Lower leg skin (tissue), 4 donors: ENCODE measurements around the gene PCBP2. TPM values are rescaled to one million over a fixed set of nuclear protein-coding genes. Genes with fewer than 3 reads are reported as not detected.

ENCODE experiments used
- DNase-seq, 2 donors: peaks; one replicate each; pipeline ENCODE4 v3.0.0-alpha.2; 2019; ENCODE audit warnings: low spot score in 2 of 2
- H3K4me3 ChIP-seq: fragments of 200-600 bp; sonication (generic); 2 replicates; pipeline ENCODE4 v1.5.1; 2017; ENCODE audit warnings: mild to moderate bottlenecking, low read depth; ENCODE audit not compliant: poor library complexity, severe bottlenecking
- POLR2A ChIP-seq, 2 donors: fragments of 450-650 bp; IDR thresholded peaks; one replicate each; pipeline ENCODE4 v1.6.1; 2016 to 2017; ENCODE audit warnings: antibody characterized with exemption in 2 of 2, mild to moderate bottlenecking in 1 of 2, moderate library complexity in 1 of 2
- WGBS, 2 donors: methylation state at CpG; one replicate each; pipeline ENCODE4 v1.1.5; 2018; 5-methylcytosine and 5-hydroxymethylcytosine counted together
- intact Hi-C: fragments of 100-400 bp; cut with DNase I; formaldehyde crosslinking; loops from one replicate; pipeline ENCODE4 v1.15.0; 2023; ENCODE audit warnings: low total_unique reads
- total RNA-seq, 4 donors: library from RNA; depleted of rRNA; stranded (reverse); fragments of >200 nt; gene quantifications; one replicate each; pipeline ENCODE4 v1.1.0, GENCODE V29; 2016
- TF ChIP-seq, protein P1 (sequence below), 3 donors: fragments of 450-650 bp; IDR thresholded peaks; one replicate each; pipeline ENCODE4 v1.5.1; 2016; ENCODE audit warnings: antibody characterized with exemption in 3 of 3, mild to moderate bottlenecking in 3 of 3, moderate library complexity in 2 of 3

PCBP2 gene
- total RNA-seq, 4 donors from 2014 or later: 343 to 507 (median 389) TPM

DNA sequence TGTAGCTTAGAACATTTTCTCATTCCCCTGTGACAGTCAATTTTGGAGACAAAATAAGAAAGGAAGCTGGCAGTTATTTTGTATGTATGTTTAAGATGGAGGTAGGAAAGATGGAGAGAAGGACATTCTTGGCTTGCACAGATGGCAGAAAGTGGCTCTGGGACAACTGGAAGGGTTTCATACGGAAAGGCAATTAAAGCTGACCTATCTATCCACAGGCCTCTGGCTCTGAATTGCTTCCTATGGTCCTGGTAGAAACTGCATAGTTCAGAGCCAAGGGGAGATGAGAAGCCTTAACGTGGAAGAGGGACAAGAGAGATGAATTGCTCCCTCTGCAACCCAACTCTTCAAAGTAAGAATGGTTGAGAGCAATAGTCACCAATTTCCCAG, 63.4 kb downstream of the PCBP2 start:
- intact Hi-C loops: loop anchor here (10.0 kb wide), 1 partner anchor 50 kb away; no protein-coding TSS in a partner anchor
- no peak for DNase-seq
- WGBS, 2 donors: 64 to 65% methylated on average over 2 of the region's 2 CpGs
- TF ChIP-seq, protein P1, sequence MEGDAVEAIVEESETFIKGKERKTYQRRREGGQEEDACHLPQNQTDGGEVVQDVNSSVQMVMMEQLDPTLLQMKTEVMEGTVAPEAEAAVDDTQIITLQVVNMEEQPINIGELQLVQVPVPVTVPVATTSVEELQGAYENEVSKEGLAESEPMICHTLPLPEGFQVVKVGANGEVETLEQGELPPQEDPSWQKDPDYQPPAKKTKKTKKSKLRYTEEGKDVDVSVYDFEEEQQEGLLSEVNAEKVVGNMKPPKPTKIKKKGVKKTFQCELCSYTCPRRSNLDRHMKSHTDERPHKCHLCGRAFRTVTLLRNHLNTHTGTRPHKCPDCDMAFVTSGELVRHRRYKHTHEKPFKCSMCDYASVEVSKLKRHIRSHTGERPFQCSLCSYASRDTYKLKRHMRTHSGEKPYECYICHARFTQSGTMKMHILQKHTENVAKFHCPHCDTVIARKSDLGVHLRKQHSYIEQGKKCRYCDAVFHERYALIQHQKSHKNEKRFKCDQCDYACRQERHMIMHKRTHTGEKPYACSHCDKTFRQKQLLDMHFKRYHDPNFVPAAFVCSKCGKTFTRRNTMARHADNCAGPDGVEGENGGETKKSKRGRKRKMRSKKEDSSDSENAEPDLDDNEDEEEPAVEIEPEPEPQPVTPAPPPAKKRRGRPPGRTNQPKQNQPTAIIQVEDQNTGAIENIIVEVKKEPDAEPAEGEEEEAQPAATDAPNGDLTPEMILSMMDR (IDR thresholded peaks at IDR 0.05): no peak
- H3K4me3 ChIP-seq: no peak overlapping the region

DNA sequence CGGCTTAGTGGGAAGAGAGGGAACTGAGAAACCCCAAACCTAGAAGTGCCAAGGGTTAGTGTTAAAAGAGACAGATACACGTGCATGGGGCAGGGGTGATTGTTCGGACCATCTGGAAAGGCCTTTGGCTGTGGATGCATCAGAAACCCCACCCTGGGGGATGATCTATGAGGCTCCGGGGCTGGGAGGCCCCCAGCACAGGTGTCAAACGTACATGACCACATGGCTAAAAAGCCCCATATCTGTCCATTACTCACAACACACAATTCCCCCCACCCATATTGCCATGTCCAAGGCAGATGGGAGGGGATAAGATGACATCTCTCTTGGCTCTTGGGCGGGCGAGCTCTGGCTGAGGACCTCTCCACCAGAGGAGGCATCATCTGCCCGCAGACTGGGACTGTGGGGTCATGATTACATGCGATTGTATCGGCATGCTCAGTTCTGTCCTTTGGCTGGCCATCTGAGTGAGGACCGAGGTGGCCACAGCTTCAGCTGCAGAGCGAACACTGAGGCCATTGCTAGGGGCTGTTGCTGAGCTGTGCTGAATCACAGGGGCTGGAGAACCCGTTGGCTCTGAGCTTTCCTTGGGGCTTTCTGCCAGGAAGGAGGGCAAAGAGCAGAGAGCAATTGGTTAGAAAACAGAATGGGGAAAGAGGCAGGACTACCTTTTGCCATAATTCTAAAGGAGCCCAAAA, 65.0 kb downstream of the PCBP2 start:
- peak in 1 of 2 donors; percentile 70 for DNase-seq
- intact Hi-C loops: loop anchor here (10.0 kb wide), 1 partner anchor 52 kb away; no protein-coding TSS in a partner anchor
- H3K4me3 ChIP-seq: no peak overlapping the region
- WGBS, 2 donors: 86 to 90% methylated on average over 13 of the region's 13 CpGs
- TF ChIP-seq, protein P1 (IDR thresholded peaks at IDR 0.05): no peak
- no peak for TF ChIP-seq POLR2A (IDR thresholded peaks at IDR 0.05)

DNA sequence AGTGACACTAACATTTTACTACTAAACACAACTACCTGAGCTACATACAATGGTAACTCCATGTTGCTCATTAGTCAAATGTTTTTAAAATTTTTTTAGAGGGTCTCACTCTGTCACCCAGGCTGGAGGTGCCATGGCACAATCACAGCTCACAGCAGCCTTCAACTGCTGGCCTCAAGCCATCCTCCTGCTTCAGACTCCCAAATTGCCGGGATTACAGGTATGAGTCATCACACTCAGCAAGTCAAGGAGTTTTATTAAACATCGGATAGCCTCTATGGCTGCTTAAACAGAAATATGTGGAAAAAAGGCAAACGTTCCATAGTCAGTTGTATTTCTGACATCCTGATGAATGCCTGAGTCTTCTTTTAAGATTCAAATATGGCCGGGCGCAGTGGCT, 66.5 kb downstream of the PCBP2 start:
- 74 to 81% methylated on average over 5 of the region's 5 CpGs for WGBS, 2 donors

DNA sequence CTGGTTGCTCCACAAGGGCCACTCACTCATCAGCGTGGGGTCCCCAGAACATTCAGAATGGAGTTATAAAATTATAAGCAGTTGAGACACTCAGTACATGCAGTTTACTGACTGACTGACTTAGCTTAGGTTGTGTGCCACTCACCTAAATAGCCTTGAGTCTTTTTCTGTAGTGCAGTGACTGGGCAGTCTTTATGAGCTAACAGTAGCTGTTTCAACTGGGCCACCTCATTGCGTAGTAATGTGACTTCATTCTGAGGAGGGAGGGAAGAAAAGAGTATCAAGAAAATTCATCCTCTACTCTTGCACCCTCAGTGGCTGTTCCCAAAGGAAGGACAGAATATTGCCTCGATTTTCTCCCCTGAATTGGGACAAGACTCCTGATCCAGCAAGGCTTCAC, 71.2 kb downstream of the PCBP2 start:
- no peak overlapping the region for H3K4me3 ChIP-seq
- intact Hi-C loops: no loop called here
- TF ChIP-seq, protein P1 (IDR thresholded peaks at IDR 0.05): no peak
- no peak for TF ChIP-seq POLR2A (IDR thresholded peaks at IDR 0.05)
- 95 to 96% methylated on average over 3 of the region's 3 CpGs for WGBS, 2 donors
- DNase-seq: no peak

More for the DNA sequence above, 66.5 kb downstream of the PCBP2 start:
- DNase-seq: no peak
- intact Hi-C loops: loop anchor here (10.0 kb wide), 1 partner anchor 54 kb away; no protein-coding TSS in a partner anchor
- no peak for TF ChIP-seq POLR2A (IDR thresholded peaks at IDR 0.05)
- TF ChIP-seq, protein P1 (IDR thresholded peaks at IDR 0.05): no peak
- H3K4me3 ChIP-seq: no peak overlapping the region

DNA sequence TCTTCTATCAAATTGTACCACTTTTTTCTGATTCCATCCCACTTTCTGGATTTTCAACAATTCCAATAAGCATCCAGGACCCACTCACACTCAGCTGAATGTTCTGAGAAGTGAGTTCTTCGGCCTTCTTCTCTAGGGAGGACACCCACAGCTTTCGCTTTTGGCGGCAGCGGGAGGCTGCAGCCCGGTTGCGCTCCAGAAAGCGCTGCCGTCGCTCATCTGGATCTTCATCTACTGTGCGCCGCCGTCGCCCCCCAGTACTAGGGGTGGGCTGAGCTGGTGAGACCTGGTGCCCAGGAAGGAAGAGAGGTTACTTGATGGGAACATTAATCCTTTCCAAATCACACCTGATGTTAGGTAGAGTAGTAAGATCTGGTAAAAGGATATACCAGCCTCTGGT, 72.6 kb downstream of the PCBP2 start:
- DNase-seq: no peak
- intact Hi-C loops: no loop called here
- TF ChIP-seq POLR2A (IDR thresholded peaks at IDR 0.05): no peak
- TF ChIP-seq, protein P1 (IDR thresholded peaks at IDR 0.05): no peak
- WGBS, 2 donors: 96% methylated on average over 13 of the region's 13 CpGs
- no peak overlapping the region for H3K4me3 ChIP-seq

DNA sequence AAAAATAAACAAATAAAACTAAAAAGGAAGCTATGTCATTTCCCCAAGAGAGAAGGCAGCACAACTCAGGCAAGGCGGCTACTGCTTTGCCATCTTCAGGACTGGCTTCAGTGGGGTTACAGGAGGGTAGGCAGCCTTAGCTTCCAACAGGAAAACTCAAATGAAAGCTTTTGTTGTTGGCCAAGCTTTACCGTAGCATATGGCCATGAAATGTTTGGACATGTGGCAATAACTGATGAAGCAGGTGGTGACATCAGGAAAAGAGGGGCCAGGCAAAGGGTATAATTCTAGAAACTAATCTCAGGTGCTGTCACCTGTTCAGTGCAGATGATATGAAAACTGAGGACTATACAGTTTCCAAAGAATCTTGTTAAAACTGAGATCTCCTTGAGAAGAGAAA, 78.2 kb downstream of the PCBP2 start:
- intact Hi-C loops: no loop called here
- no peak for DNase-seq
- H3K4me3 ChIP-seq: no peak overlapping the region
- TF ChIP-seq, protein P1 (IDR thresholded peaks at IDR 0.05): no peak
- no peak for TF ChIP-seq POLR2A (IDR thresholded peaks at IDR 0.05)
- WGBS, 2 donors: 92 to 94% methylated on average over 2 of the region's 2 CpGs
